GM12878 (cell line): ENCODE data around the gene AP4S1. TPM values are rescaled to one million over a fixed set of nuclear protein-coding genes. Genes with fewer than 3 reads are reported as not detected.

Experiments used
- ATAC-seq: fragments of 200-7000 bp; cut with Tn5 transposase; 3 replicates; pipeline ENCODE4 v1.9.1; 2020; ENCODE audit warnings: mild to moderate bottlenecking, moderate library complexity
- BruUV-seq: library from RNA; stranded (reverse); fragments of 400-500 nt; replicated peaks from 2 replicates; lab custom pipeline; 2021; lab: Mats Ljungman, UMichigan
- CTCF ChIA-PET: fragments of 300-600 bp; sonication (Branson Sonifier 250); formaldehyde crosslinking; extraction: SDS; loops from one replicate; lab custom pipeline; 2021; ENCODE audit warnings: inconsistent platforms; lab: Yijun Ruan, JAX
- POLR2A ChIA-PET: fragments of 350-600 bp; formaldehyde crosslinking; extraction: SDS; loops from one replicate; lab custom pipeline; 2021; ENCODE audit warnings: inconsistent platforms; lab: Charles Lee
- RAD21 ChIA-PET: fragments of 300-600 bp; sonication (Branson Sonifier 250); formaldehyde crosslinking; loops from one replicate; lab custom pipeline; 2023; ENCODE audit warnings: antibody characterized with exemption; ENCODE audit not compliant: unreplicated experiment; lab: Charles Lee
- SMC1A ChIA-PET: fragments of 300-600 bp; sonication (Branson Sonifier 250); formaldehyde crosslinking; loops from one replicate; lab custom pipeline; 2023; ENCODE audit not compliant: unreplicated experiment, uncharacterized antibody; lab: Charles Lee
- DNase-seq: peaks from one replicate; pipeline ENCODE4 v3.0.0-alpha.2; 2011; ENCODE audit warnings: low read depth, low spot score
- FAIRE-seq: peaks from 3 replicates; lab custom pipeline; 2011; peaks lifted over from hg19 to GRCh38; lab: Jason Lieb, UNC
- H2AFZ ChIP-seq: 2 replicates; pipeline ENCODE4 v1.6.0; 2011; ENCODE audit warnings: low read depth, low read length, control low read depth; ENCODE audit not compliant: control insufficient read depth
- H3K27ac ChIP-seq: 2 replicates; pipeline ENCODE4 v1.5.1; 2011; ENCODE audit warnings: control low read depth; ENCODE audit not compliant: control insufficient read depth, insufficient read depth
- H3K27me3 ChIP-seq, 2 experiments: replicated peaks in 1 of 2; 2 replicates each; pipeline versions ENCODE4 v1.6.0 to v1.6.1; 2011; ENCODE audit warnings: low read length in 1 of 2; ENCODE audit not compliant: control insufficient read depth in 2 of 2, insufficient read depth in 2 of 2
- H3K36me3 ChIP-seq, 2 experiments: 2 replicates each; pipeline ENCODE4 v1.5.1; 2011; ENCODE audit warnings: low read length in 1 of 2; ENCODE audit not compliant: control insufficient read depth in 2 of 2, insufficient read depth in 2 of 2
- H3K4me1 ChIP-seq: 2 replicates; pipeline ENCODE4 v1.6.1; 2011; ENCODE audit warnings: mild to moderate bottlenecking, low read length, moderate library complexity, mixed read lengths; ENCODE audit not compliant: control insufficient read depth, insufficient read depth
- H3K4me2 ChIP-seq: 2 replicates; pipeline ENCODE4 v1.6.0; 2011; ENCODE audit warnings: control low read depth; ENCODE audit not compliant: control insufficient read depth, insufficient read depth
- H3K4me3 ChIP-seq: fragments of 200-600 bp; sonication (generic); 2 replicates; pipeline ENCODE4 v1.5.1; 2016
- H3K79me2 ChIP-seq: 2 replicates; pipeline ENCODE4 v1.6.0; 2011; ENCODE audit warnings: low read length; ENCODE audit not compliant: control insufficient read depth, insufficient read depth
- H3K9ac ChIP-seq: 2 replicates; pipeline ENCODE4 v1.8.0; 2011; ENCODE audit warnings: low read length, control low read depth, mixed read lengths; ENCODE audit not compliant: control insufficient read depth, insufficient read depth
- H3K9me3 ChIP-seq: replicated peaks from 3 replicates; pipeline ENCODE4 v1.5.1; 2011; ENCODE audit warnings: mild to moderate bottlenecking, low read length; ENCODE audit not compliant: control insufficient read depth, insufficient read depth
- H4K20me1 ChIP-seq: 2 replicates; pipeline ENCODE4 v1.6.0; 2011; ENCODE audit not compliant: control insufficient read depth, insufficient read depth
- BCL3 ChIP-seq: IDR thresholded peaks from 2 replicates; pipeline ENCODE4 v1.6.1; 2011; ENCODE audit warnings: borderline replicate concordance, low read depth, mild to moderate bottlenecking, moderate library complexity, low read length; ENCODE audit not compliant: insufficient read depth, poor library complexity, severe bottlenecking
- CBFB ChIP-seq: IDR thresholded peaks from 2 replicates; pipeline ENCODE4 v1.6.1; 2016; ENCODE audit warnings: antibody characterized with exemption, low read depth
- CBX3 ChIP-seq: fragments of 200-600 bp; sonication (generic); IDR thresholded peaks from 2 replicates; pipeline ENCODE4 v1.6.1; 2016; ENCODE audit warnings: low read depth, borderline replicate concordance
- EED ChIP-seq: sonication (generic); IDR thresholded peaks from 2 replicates; pipeline ENCODE4 v1.6.1; 2016; ENCODE audit warnings: antibody characterized with exemption, low read depth
- ESRRA ChIP-seq: IDR thresholded peaks from 2 replicates; pipeline ENCODE4 v1.6.1; 2012; ENCODE audit warnings: mild to moderate bottlenecking, low read length, improper control_type of control experiment
- ETV6 ChIP-seq, 2 experiments: fragments of 450-650 bp in 1 of 2; IDR thresholded peaks in 1 of 2; conservative IDR thresholded peaks in 1 of 2; 2 replicates each; pipeline ENCODE4 v1.6.1; 2014; ENCODE audit warnings: antibody characterized with exemption in 1 of 2, borderline replicate concordance in 1 of 2, low read depth in 1 of 2, mild to moderate bottlenecking in 1 of 2, moderate library complexity in 1 of 2
- FOXK2 ChIP-seq: fragments of 450-650 bp; IDR thresholded peaks from 2 replicates; pipeline ENCODE4 v1.6.1; 2017; ENCODE audit warnings: mild to moderate bottlenecking, moderate library complexity
- IKZF2 ChIP-seq, 2 experiments: fragments of 450-650 bp; IDR thresholded peaks; 2 replicates each; pipeline ENCODE4 v1.6.1; 2017; ENCODE audit warnings: mild to moderate bottlenecking in 2 of 2, moderate library complexity in 2 of 2
- MLLT1 ChIP-seq: fragments of 450-650 bp; IDR thresholded peaks from 2 replicates; pipeline ENCODE4 v1.6.1; 2016; ENCODE audit warnings: mild to moderate bottlenecking
- MYC ChIP-seq: IDR thresholded peaks from 2 replicates; pipeline ENCODE4 v1.6.1; 2011; ENCODE audit warnings: mild to moderate bottlenecking, low read length, moderate library complexity, inconsistent platforms; ENCODE audit not compliant: insufficient read depth, insufficient replicate concordance, insufficient read length, severe bottlenecking
- NBN ChIP-seq: fragments of 450-650 bp; IDR thresholded peaks from 2 replicates; pipeline ENCODE4 v1.6.1; 2016
- PAX5 ChIP-seq: IDR thresholded peaks from 2 replicates; pipeline ENCODE4 v1.6.1; 2011; ENCODE audit warnings: low read depth, low read length, borderline replicate concordance
- SMAD1 ChIP-seq: fragments of 450-650 bp; IDR thresholded peaks from 2 replicates; pipeline ENCODE4 v1.6.1; 2018; ENCODE audit warnings: mild to moderate bottlenecking, low read depth; ENCODE audit not compliant: partially characterized antibody
- STAT1 ChIP-seq: fragments of 450-650 bp; conservative IDR thresholded peaks from 2 replicates; pipeline ENCODE4 v1.6.1; 2014; ENCODE audit warnings: antibody characterized with exemption, mild to moderate bottlenecking
- SUPT20H ChIP-seq: IDR thresholded peaks from 2 replicates; pipeline ENCODE4 v1.6.1; 2011; ENCODE audit warnings: low read depth, mild to moderate bottlenecking, low read length, moderate library complexity, borderline replicate concordance; ENCODE audit not compliant: control insufficient read depth
- SUZ12 ChIP-seq: fragments of 200-600 bp; sonication (generic); IDR thresholded peaks from one replicate; pipeline ENCODE4 v1.6.1; 2018; ENCODE audit warnings: antibody characterized with exemption, mild to moderate bottlenecking; ENCODE audit not compliant: unreplicated experiment
- ZNF24 ChIP-seq: fragments of 450-650 bp; IDR thresholded peaks from 2 replicates; pipeline ENCODE4 v1.6.1; 2017; ENCODE audit warnings: antibody characterized with exemption, mild to moderate bottlenecking
- WGBS: methylation state at CpG from one replicate; pipeline ENCODE4 v1.1.6; 2016; ENCODE audit warnings: low lambda C conversion rate; ENCODE audit not compliant: insufficient replicate concordance, insufficient coverage; ENCODE audit errors: missing lambda C conversion rate; 5-methylcytosine and 5-hydroxymethylcytosine counted together
- in situ Hi-C: fragments of 300-500 bp; cut with MboI; formaldehyde crosslinking; loops from 9 replicates; pipeline ENCODE4 v1.14.3; 2018; ENCODE audit warnings: mixed read lengths
- intact Hi-C: fragments of 100-400 bp; cut with micrococcal nuclease; formaldehyde crosslinking; loops from one replicate; pipeline ENCODE4 v1.14.2; 2022; ENCODE audit not compliant: unreplicated experiment
- polyA plus RNA-seq, 11 experiments: library from polyadenylated mRNA; depleted of rRNA in 4 of 11; unstranded in 6 of 11; stranded (reverse) in 5 of 11; fragments of >200 nt; fragmentation: Nextera tagmentation in 4 of 11; fragmentation: Illumina TruSeq in 1 of 11; extraction: Ambion mirVana in 4 of 11; extraction: Trizol in 1 of 11; gene quantifications; 1 replicate in 1 of 11; 2 replicates in 10 of 11; pipeline versions ENCODE4 v1.2.1 to v1.2.3, GENCODE V29; 2011 to 2016; ENCODE audit warnings: inconsistent platforms in 2 of 11, missing spikeins in 2 of 11, low read depth in 1 of 11
- total RNA-seq, 4 experiments: library from RNA; depleted of rRNA in 3 of 4; stranded (reverse); fragments of >200 nt in 3 of 4; fragmentation: Illumina TruSeq in 1 of 4; extraction: Trizol in 1 of 4; gene quantifications; 2 replicates each; pipeline versions ENCODE4 v1.2.1 to v1.2.3, GENCODE V29; 2013 to 2021

The AP4S1 gene
- total and polyA plus RNA-seq, 10 of the 15 experiments (the other 5 are each of a cell fraction or from before 2014, with no cell fraction given) = 3.6 to 9.0 (median 5.7) TPM

DNA sequence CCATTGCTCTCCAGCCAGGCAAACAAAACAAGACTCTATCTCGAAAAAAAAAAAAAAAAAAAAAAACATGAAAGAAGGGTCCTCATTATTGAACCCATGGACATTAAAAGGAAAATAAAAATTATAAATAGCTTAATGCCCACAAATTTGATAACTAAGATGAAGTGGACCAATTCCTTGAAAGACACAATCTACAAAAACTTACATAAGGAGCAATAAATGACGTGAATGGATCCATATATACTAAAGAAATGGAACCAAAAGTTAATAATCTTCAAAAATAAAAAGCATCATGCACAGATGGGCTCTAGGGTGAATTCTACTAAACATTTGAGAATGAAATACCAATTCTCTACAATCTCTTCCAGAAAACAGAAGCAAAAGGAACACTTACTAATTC lies 47.7 kb upstream of the AP4S1 start:
- Histone ChIP-seq H2AFZ (no peak overlapping the region), H3K79me2 (peaks cover 47% of the 10 kb centered on the region), H3K27me3 (no peaks in the 10 kb centered on the region), H3K4me2 (no peak overlapping the region), H3K9me3 (no peaks in the 10 kb centered on the region), H3K27ac (no peak overlapping the region), H3K4me1 (0 out of 2 replicates have a peak, but pooled peaks cover 3% of the 10 kb centered on the region), H4K20me1 (no peaks in the 10 kb centered on the region), H3K4me3 (no peak overlapping the region), H3K9ac (no peak overlapping the region), H3K36me3 (no peaks in the 10 kb centered on the region)
- no peak for FAIRE-seq
- no TSS peak for BruUV-seq
- ATAC-seq = no peak
- ChIA-PET RAD21 (interaction anchor here (0.9 to 5.1 kb wide), 5 partner anchors 15 to 105 kb away, joined by 3 to 41 read pairs (median 5); no protein-coding TSS in a partner anchor), POLR2A (interaction anchor here (0.7 to 1.1 kb wide), 3 partner anchors 13 to 94 kb away, joined by 3 to 4 read pairs (median 3); no protein-coding TSS in a partner anchor), SMC1A (interaction anchor here (0.6 to 5.4 kb wide), 9 partner anchors 8 to 1160 kb away, joined by 3 to 34 read pairs (median 3); partner anchors contain the start of gene STRN3), CTCF (interaction anchor here (0.9 to 8.1 kb wide), 6 partner anchors 9 to 187 kb away, joined by 3 to 97 read pairs (median 4); no protein-coding TSS in a partner anchor)
- TF ChIP-seq CBFB = no peak
- TF ChIP-seq MLLT1 = no peak
- no peak for TF ChIP-seq BCL3
- no peak for TF ChIP-seq PAX5
- no peak for TF ChIP-seq ETV6 (conservative IDR thresholded peaks at IDR 0.05 in 1 of 2, IDR thresholded peaks at IDR 0.05 in 1 of 2; ENCODE audit: borderline replicate concordance in 1 of 2, low read depth in 1 of 2)
- no peak for TF ChIP-seq IKZF2 (IDR thresholded peaks at IDR 0.05)
- no peak for TF ChIP-seq CBX3
- no peak for TF ChIP-seq ZNF24
- no peak for TF ChIP-seq MYC
- TF ChIP-seq SUPT20H = no peak
- no peak for TF ChIP-seq FOXK2
- TF ChIP-seq SUZ12 = no peak
- TF ChIP-seq NBN = no peak
- no peak for TF ChIP-seq SMAD1
- TF ChIP-seq EED = no peak
- TF ChIP-seq ESRRA = no peak
- TF ChIP-seq STAT1 = no peak
- intact Hi-C loops (loop anchor here (10.0 kb wide), 1 partner anchor 377 kb away; no protein-coding TSS in a partner anchor), in situ Hi-C loops (no loop called here)
- 100% methylated on average over 2 of the region's 2 CpGs for WGBS
- no peak for DNase-seq
